ENCODE results near the gene SMYD1. TPM values are rescaled to one million over a fixed set of nuclear protein-coding genes. Genes with fewer than 3 reads are reported as not detected.

Gene SMYD1
- total RNA-seq, 3 donors from 2014 or later, result 1.0 to 10.7 TPM; not detected in 1

DNA sequence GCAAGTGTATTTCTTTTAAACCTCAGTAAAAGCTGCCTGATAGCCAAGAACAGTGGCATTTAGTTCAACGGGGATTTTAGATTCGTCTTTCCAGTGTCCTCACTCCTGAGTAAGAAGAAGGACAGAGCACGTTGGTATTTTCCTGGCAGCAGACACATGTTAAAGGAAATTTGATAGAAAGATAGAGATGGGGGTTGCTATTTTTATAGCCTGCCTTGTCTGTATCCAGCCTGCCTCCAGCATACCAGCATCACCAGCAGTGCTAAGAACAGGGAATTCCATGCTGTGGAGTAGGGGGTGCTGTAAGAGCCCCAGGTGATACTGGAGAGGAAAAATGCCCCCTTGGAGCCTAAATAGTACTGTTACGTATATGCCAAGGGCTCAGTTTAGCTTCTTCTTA, 1.1 kb upstream of the SMYD1 start:
- intact Hi-C loops (cut with DNase I, micrococcal nuclease), result loop anchor here (10.0 kb wide), 2 partner anchors 88 to 98 kb away; no protein-coding TSS in a partner anchor

DNA sequence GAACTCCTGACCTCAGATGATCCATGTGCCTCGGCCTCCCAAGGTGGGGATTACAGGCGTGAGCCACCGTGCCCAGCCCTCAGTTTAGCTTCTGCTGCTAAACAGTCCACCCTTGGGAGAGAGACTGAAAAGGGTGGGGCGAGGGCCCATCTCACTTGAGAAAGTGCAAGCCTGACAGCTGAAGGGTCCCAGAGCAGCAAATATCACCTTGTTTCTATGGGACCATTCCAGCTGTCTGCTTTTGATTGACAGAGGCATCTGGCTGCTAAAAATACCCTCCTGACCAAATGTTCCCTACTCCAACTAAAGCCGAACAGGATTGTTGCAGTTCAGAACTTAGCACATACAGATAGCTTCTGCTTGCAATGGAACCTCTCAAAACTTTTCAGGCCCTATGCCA, 436 bp upstream of the SMYD1 start:
- no peak overlapping the region for H3K4me3 ChIP-seq
- H3K9me3 ChIP-seq, result no peaks in the 10 kb centered on the region
- intact Hi-C loops (cut with DNase I, micrococcal nuclease), result loop anchor here (10.0 kb wide), 2 partner anchors 88 to 98 kb away; no protein-coding TSS in a partner anchor
- TF ChIP-seq, protein P1, sequence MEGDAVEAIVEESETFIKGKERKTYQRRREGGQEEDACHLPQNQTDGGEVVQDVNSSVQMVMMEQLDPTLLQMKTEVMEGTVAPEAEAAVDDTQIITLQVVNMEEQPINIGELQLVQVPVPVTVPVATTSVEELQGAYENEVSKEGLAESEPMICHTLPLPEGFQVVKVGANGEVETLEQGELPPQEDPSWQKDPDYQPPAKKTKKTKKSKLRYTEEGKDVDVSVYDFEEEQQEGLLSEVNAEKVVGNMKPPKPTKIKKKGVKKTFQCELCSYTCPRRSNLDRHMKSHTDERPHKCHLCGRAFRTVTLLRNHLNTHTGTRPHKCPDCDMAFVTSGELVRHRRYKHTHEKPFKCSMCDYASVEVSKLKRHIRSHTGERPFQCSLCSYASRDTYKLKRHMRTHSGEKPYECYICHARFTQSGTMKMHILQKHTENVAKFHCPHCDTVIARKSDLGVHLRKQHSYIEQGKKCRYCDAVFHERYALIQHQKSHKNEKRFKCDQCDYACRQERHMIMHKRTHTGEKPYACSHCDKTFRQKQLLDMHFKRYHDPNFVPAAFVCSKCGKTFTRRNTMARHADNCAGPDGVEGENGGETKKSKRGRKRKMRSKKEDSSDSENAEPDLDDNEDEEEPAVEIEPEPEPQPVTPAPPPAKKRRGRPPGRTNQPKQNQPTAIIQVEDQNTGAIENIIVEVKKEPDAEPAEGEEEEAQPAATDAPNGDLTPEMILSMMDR (IDR thresholded peaks at IDR 0.05), result no peak
- no peaks in the 10 kb centered on the region for H3K4me1 ChIP-seq (ENCODE audit: low read depth)
- ATAC-seq, result no peak
- DNase-seq, result no peak
- H3K36me3 ChIP-seq (ENCODE audit: low read depth), result no peaks in the 10 kb centered on the region

More for the DNA sequence above, 1.1 kb upstream of the SMYD1 start:
- H3K9me3 ChIP-seq, result no peaks in the 10 kb centered on the region
- TF ChIP-seq, protein P1 (IDR thresholded peaks at IDR 0.05), result no peak
- H3K4me3 ChIP-seq, result no peak overlapping the region
- ATAC-seq, result no peak
- H3K4me1 ChIP-seq (ENCODE audit: low read depth), result no peaks in the 10 kb centered on the region
- no peak for DNase-seq
- H3K36me3 ChIP-seq (ENCODE audit: low read depth), result no peaks in the 10 kb centered on the region

DNA sequence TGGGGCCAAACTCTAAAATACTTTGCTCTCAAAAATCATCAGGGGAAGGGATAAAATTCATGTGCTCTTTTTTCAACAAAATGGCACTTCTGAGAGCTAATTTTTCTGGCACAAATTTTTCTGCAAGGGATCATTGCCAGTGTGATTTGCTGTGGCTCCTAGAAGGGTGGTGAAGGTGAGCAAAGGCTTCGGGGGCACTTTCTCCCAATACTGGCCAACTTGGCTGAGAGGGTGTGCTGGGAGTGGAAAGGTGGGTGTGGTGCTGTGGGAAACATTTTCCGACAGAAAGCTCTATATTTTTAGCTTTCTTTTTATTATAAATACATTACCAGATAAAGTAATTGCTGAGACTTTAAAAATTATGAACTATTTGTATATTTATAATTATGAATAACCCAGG, 419 bp downstream of the SMYD1 start:
- no peaks in the 10 kb centered on the region for H3K36me3 ChIP-seq (ENCODE audit: low read depth)
- intact Hi-C loops (cut with DNase I, micrococcal nuclease), result loop anchor here (10.0 kb wide), 2 partner anchors 87 to 97 kb away; no protein-coding TSS in a partner anchor
- no peak for ATAC-seq
- no peak for DNase-seq
- no peaks in the 10 kb centered on the region for H3K9me3 ChIP-seq
- TF ChIP-seq, protein P1 (IDR thresholded peaks at IDR 0.05), result no peak
- H3K4me1 ChIP-seq (ENCODE audit: low read depth), result no peaks in the 10 kb centered on the region
- H3K4me3 ChIP-seq, result no peak overlapping the region

- H3K4me3 ChIP-seq, result no peak overlapping the region
- ATAC-seq (no peak), DNase-seq (no peak)
- TF ChIP-seq, protein P1 (IDR thresholded peaks at IDR 0.05), result no peak
- H3K4me1 ChIP-seq (ENCODE audit: low read depth), result no peaks in the 10 kb centered on the region
- no peaks in the 10 kb centered on the region for H3K36me3 ChIP-seq (ENCODE audit: low read depth)
- no peaks in the 10 kb centered on the region for H3K9me3 ChIP-seq
- intact Hi-C loops (cut with DNase I, micrococcal nuclease), result loop anchor here (10.0 kb wide), 2 partner anchors 86 to 96 kb away; no protein-coding TSS in a partner anchor
Observed at GRCh38 chr2:88069117-88069516, 1.5 kb downstream of the SMYD1 start.

GRCh38 chr2:88070055-88070454, 2.4 kb downstream of the SMYD1 start:
- Histone ChIP-seq H3K9me3 (no peaks in the 10 kb centered on the region), H3K4me1 (ENCODE audit: low read depth) (no peaks in the 10 kb centered on the region), H3K4me3 (no peak overlapping the region), H3K36me3 (ENCODE audit: low read depth) (no peaks in the 10 kb centered on the region)
- intact Hi-C loops (cut with DNase I, micrococcal nuclease), result no loop called here
- DNase-seq, result no peak
- TF ChIP-seq, protein P1 (IDR thresholded peaks at IDR 0.05), result no peak
- no peak for ATAC-seq

DNA sequence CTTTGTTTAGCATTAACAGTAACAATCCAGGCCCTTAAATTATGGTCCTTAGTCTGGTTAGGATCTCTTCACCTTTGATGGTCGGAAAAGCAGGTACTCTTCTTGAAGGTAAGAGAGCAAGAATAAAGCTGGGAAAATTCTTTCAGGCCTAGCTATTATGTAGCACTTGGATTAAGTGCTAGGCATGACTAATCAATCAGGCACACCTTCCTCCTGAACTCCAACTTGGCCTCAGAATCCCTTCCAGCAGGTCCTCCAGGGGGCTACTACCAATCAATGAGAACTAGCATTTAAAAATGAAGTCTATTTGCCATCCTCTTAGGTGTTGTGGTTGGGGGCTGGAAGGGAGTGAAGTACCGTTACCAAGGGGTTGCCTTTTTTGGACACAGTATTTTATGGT, 3.7 kb downstream of the SMYD1 start:
- Histone ChIP-seq H3K36me3 (ENCODE audit: low read depth) (no peaks in the 10 kb centered on the region), H3K4me1 (ENCODE audit: low read depth) (no peaks in the 10 kb centered on the region), H3K9me3 (no peaks in the 10 kb centered on the region), H3K4me3 (no peak overlapping the region)
- no peak for DNase-seq
- ATAC-seq, result no peak
- TF ChIP-seq, protein P1 (IDR thresholded peaks at IDR 0.05), result no peak
- intact Hi-C loops (cut with DNase I, micrococcal nuclease), result no loop called here
